SU-DHL-6 (cell line): ENCODE results near the gene NAP1L1.

ENCODE experiments used
- H2AFZ ChIP-seq: fragments of 200-600 bp; sonication (generic); 2 replicates; pipeline ENCODE4 v1.6.1; 2014; ENCODE audit warnings: low read depth, mild to moderate bottlenecking, moderate library complexity, mixed read lengths, antibody characterized with exemption, low read length; ENCODE audit not compliant: severe bottlenecking
- H3F3A ChIP-seq: fragments of 200-600 bp; shearing (Covaris generic); 2 replicates; pipeline ENCODE4 v1.6.0; 2016; ENCODE audit warnings: antibody characterized with exemption, mild to moderate bottlenecking; ENCODE audit not compliant: insufficient read depth
- H3K27ac ChIP-seq: fragments of 200-600 bp; sonication (generic); 2 replicates; pipeline ENCODE4 v1.5.1; 2016; ENCODE audit warnings: low read depth, mild to moderate bottlenecking, low read length, moderate library complexity, mixed read lengths
- H3K27me3 ChIP-seq: fragments of 200-600 bp; sonication (generic), shearing (Covaris generic); 2 replicates; pipeline ENCODE4 v1.6.0; 2014; ENCODE audit warnings: mild to moderate bottlenecking, low read length
- H3K36me3 ChIP-seq: fragments of 200-600 bp; sonication (generic); 2 replicates; pipeline ENCODE4 v1.6.1; 2014; ENCODE audit warnings: mild to moderate bottlenecking, low read length, mixed read lengths
- H3K4me2 ChIP-seq: fragments of 300-600, 200-600 bp; shearing (Covaris generic), sonication (generic); 2 replicates; pipeline ENCODE4 v1.6.0; 2014; ENCODE audit warnings: low read length, low read depth, mild to moderate bottlenecking; ENCODE audit not compliant: poor library complexity, severe bottlenecking
- H3K4me3 ChIP-seq: fragments of 200-600 bp; sonication (generic); 2 replicates; pipeline ENCODE4 v1.5.1; 2014; ENCODE audit warnings: antibody characterized with exemption, low read length, mild to moderate bottlenecking, mixed read lengths; ENCODE audit not compliant: insufficient read depth, poor library complexity, severe bottlenecking
- H3K79me2 ChIP-seq: fragments of 200-600 bp; sonication (generic); 2 replicates; pipeline ENCODE4 v1.6.1; 2014; ENCODE audit warnings: mild to moderate bottlenecking, low read length, moderate library complexity; ENCODE audit not compliant: insufficient read depth
- H3K9ac ChIP-seq: fragments of 200-600 bp; sonication (generic); 2 replicates; pipeline ENCODE4 v1.7.0; 2014; ENCODE audit warnings: mild to moderate bottlenecking, low read length
- H3K9me2 ChIP-seq: fragments of 200-600 bp; sonication (generic); replicated peaks from 2 replicates; pipeline ENCODE4 v1.6.1; 2014; ENCODE audit warnings: low read length; ENCODE audit not compliant: insufficient read depth
- H3K9me3 ChIP-seq: fragments of 200-600 bp; sonication (generic); 2 replicates; pipeline ENCODE4 v1.6.1; 2014; ENCODE audit warnings: low read length, mixed read lengths; ENCODE audit not compliant: insufficient read depth
- H4K20me1 ChIP-seq: fragments of 200-600 bp; sonication (generic); 2 replicates; pipeline ENCODE4 v1.6.1; 2014; ENCODE audit warnings: low read depth, mild to moderate bottlenecking, antibody characterized with exemption, low read length, moderate library complexity, mixed read lengths
- CTCF ChIP-seq: fragments of 200-600 bp; sonication (generic); IDR thresholded peaks from one replicate; pipeline ENCODE4 v1.5.1; 2017; ENCODE audit warnings: antibody characterized with exemption, mild to moderate bottlenecking, low read length, moderate library complexity; ENCODE audit not compliant: insufficient read depth, poor library complexity, severe bottlenecking
- EZH2phosphoT487 ChIP-seq: fragments of 200-600 bp; sonication (generic), shearing (Covaris generic); conservative IDR thresholded peaks from 2 replicates; pipeline ENCODE4 v1.6.1; 2018; ENCODE audit warnings: mild to moderate bottlenecking, antibody characterized with exemption, low read length, moderate library complexity, mixed read lengths

The NAP1L1 gene

GRCh38 chr12:76024102-76024781 is 60.2 kb downstream of the NAP1L1 start:
- H3K36me3 ChIP-seq: no peaks in the 10 kb centered on the region
- no peaks in the 10 kb centered on the region for H3K79me2 ChIP-seq
- no peak overlapping the region for H3K9ac ChIP-seq
- H3K4me3 ChIP-seq: no peak overlapping the region
- H3K4me2 ChIP-seq: no peak overlapping the region
- TF ChIP-seq CTCF (no peak), EZH2phosphoT487 (no peak)
- H3F3A ChIP-seq: no peaks in the 10 kb centered on the region
- H2AFZ ChIP-seq: no peak overlapping the region
- no peak overlapping the region for H3K27ac ChIP-seq
- no peaks in the 10 kb centered on the region for H3K27me3 ChIP-seq
- H4K20me1 ChIP-seq: no peaks in the 10 kb centered on the region
- no peaks in the 10 kb centered on the region for H3K9me2 ChIP-seq
- no peaks in the 10 kb centered on the region for H3K9me3 ChIP-seq

GRCh38 chr12:76023069-76023690 is 61.3 kb downstream of the NAP1L1 start:
- H3K9me2 ChIP-seq: no peaks in the 10 kb centered on the region
- no peak for TF ChIP-seq CTCF
- TF ChIP-seq EZH2phosphoT487: no peak
- H3K27ac ChIP-seq: no peak overlapping the region
- H3K79me2 ChIP-seq: no peaks in the 10 kb centered on the region
- H3K27me3 ChIP-seq: no peaks in the 10 kb centered on the region
- no peak overlapping the region for H3K4me2 ChIP-seq
- no peaks in the 10 kb centered on the region for H3K9me3 ChIP-seq
- no peak overlapping the region for H2AFZ ChIP-seq
- no peaks in the 10 kb centered on the region for H3F3A ChIP-seq
- no peaks in the 10 kb centered on the region for H4K20me1 ChIP-seq
- no peak overlapping the region for H3K4me3 ChIP-seq
- H3K36me3 ChIP-seq: no peaks in the 10 kb centered on the region
- no peak overlapping the region for H3K9ac ChIP-seq

- no peaks in the 10 kb centered on the region for H3K9me2 ChIP-seq
- H3K4me2 ChIP-seq: no peak overlapping the region
- H3K4me3 ChIP-seq: no peak overlapping the region
- H3K36me3 ChIP-seq: no peaks in the 10 kb centered on the region
- H4K20me1 ChIP-seq: no peaks in the 10 kb centered on the region
- no peak for TF ChIP-seq EZH2phosphoT487
- TF ChIP-seq CTCF: no peak
- H3K9ac ChIP-seq: no peak overlapping the region
- no peaks in the 10 kb centered on the region for H3K79me2 ChIP-seq
- H3F3A ChIP-seq: no peaks in the 10 kb centered on the region
- H3K27ac ChIP-seq: no peak overlapping the region
- H3K9me3 ChIP-seq: no peaks in the 10 kb centered on the region
- no peaks in the 10 kb centered on the region for H3K27me3 ChIP-seq
- H2AFZ ChIP-seq: no peak overlapping the region
These were observed 62.0 kb downstream of the NAP1L1 start for GRCh38 chr12:76022506-76022905.
